ENCODE data around the gene UNC79. TPM values are rescaled to one million over a fixed set of nuclear protein-coding genes. Genes with fewer than 3 reads are reported as not detected.

Gene UNC79
- total and polyA plus RNA-seq, 3 experiments from 2014 or later = 0.07 TPM; not detected in 2

DNA sequence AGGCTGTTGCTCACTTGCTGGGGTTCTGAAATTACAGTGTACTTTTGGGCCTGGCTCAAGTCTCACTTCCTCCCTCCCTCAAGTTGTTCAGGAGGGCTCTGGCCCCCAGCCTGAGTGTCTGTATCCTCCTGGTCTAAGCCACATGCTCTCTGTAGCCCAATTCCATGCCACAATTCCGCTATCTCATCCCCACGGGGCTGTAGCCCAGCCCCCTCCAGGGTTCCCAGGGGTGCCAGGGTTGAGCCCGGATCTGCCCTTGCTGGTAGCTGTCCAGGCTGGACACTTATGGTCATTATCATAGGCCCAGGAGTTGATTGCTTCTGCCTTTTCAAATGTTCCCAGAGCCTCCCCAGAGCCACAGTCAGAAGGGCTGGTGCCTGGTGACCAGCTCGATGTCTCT lies 292.3 kb downstream of the UNC79 start:
- POLR2A ChIA-PET = no interaction called here
- Histone ChIP-seq H3K4me3 (ENCODE audit: low read length) (no peak overlapping the region), H3K4me1 (ENCODE audit: insufficient read depth, low read length) (no peaks in the 10 kb centered on the region), H3K27ac (ENCODE audit: low read depth, low read length) (no peak overlapping the region), H3K36me3 (ENCODE audit: insufficient read depth, low read length) (no peaks in the 10 kb centered on the region), H3K27me3 (ENCODE audit: insufficient read depth, low read length, poor library complexity, severe bottlenecking) (no peaks in the 10 kb centered on the region), H3K9me3 (ENCODE audit: low read length) (no peaks in the 10 kb centered on the region)
- Mint-ChIP-seq H3K27me3 (peaks cover 1 to 5% of the 10 kb centered on the region in 2 donors), H3K4me3 (no peak overlapping the region), H3K36me3 (peaks cover 0 to 2% (median 0%) of the 10 kb centered on the region in 3 donors), H3K9me3 (no peaks in the 10 kb centered on the region), H3K27ac (no peak overlapping the region), H3K4me1 (no peaks in the 10 kb centered on the region)
- no peak for DNase-seq
- CTCF ChIA-PET = no interaction called here

DNA sequence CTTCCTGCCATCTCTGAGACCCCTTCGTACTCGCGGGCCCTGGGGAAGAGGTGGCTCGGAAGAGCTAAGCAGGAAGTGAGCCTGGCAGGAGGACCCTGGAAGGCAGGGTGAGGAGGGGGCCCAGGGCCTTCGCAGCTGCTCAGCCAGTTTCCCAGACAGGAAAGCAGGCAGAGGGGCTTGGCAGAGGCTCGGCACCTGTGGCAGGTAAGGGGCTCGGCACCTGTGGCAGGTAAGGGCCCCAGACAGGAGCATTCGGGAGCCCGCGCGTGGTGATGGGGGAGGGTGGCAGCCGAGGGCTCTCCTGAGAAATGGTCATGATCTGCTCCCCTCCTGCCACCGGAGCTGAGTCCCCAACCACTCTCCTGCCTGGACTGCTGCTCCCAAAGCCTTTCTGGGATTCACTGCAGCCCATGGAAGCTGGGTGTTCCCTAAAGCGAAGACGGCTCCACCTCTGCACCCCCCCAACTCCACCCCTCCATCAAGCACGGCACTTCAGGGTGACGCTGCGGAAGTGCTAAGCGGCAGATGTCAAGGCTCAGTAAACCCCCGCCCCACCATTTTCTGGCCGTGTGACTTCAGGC lies 294.4 kb downstream of the UNC79 start:
- ChIA-PET CTCF (no interaction called here), POLR2A (no interaction called here)
- Histone ChIP-seq H3K27me3 (ENCODE audit: insufficient read depth, low read length, poor library complexity, severe bottlenecking) (no peaks in the 10 kb centered on the region), H3K4me1 (ENCODE audit: insufficient read depth, low read length) (no peaks in the 10 kb centered on the region), H3K36me3 (ENCODE audit: insufficient read depth, low read length) (no peaks in the 10 kb centered on the region), H3K4me3 (ENCODE audit: low read length) (no peak overlapping the region), H3K27ac (ENCODE audit: low read depth, low read length) (no peak overlapping the region), H3K9me3 (ENCODE audit: low read length) (no peaks in the 10 kb centered on the region)
- H3K36me3 Mint-ChIP-seq = peaks cover 0 to 2% (median 0%) of the 10 kb centered on the region in 3 donors
- no peak overlapping the region for H3K4me3 Mint-ChIP-seq
- no peaks in the 10 kb centered on the region for H3K9me3 Mint-ChIP-seq
- H3K4me1 Mint-ChIP-seq = no peaks in the 10 kb centered on the region
- no peak overlapping the region for H3K27ac Mint-ChIP-seq
- H3K27me3 Mint-ChIP-seq = peaks cover 1 to 3% of the 10 kb centered on the region in 2 donors
- DNase-seq = no peak

GRCh38 chr14:93725993-93726392 lies 295.3 kb downstream of the UNC79 start:
- CTCF ChIA-PET = no interaction called here
- no peak overlapping the region for H3K4me3 Mint-ChIP-seq
- H3K36me3 Mint-ChIP-seq = peaks cover 0 to 2% (median 0%) of the 10 kb centered on the region in 3 donors
- H3K27ac ChIP-seq (ENCODE audit: low read depth, low read length) = no peak overlapping the region
- H3K4me1 ChIP-seq (ENCODE audit: insufficient read depth, low read length) = no peaks in the 10 kb centered on the region
- peaks cover 1 to 3% of the 10 kb centered on the region in 2 donors for H3K27me3 Mint-ChIP-seq
- no peaks in the 10 kb centered on the region for H3K4me1 Mint-ChIP-seq
- no peaks in the 10 kb centered on the region for H3K36me3 ChIP-seq (ENCODE audit: insufficient read depth, low read length)
- POLR2A ChIA-PET = no interaction called here
- H3K27me3 ChIP-seq (ENCODE audit: insufficient read depth, low read length, poor library complexity, severe bottlenecking) = no peaks in the 10 kb centered on the region
- no peak for DNase-seq
- H3K9me3 Mint-ChIP-seq = no peaks in the 10 kb centered on the region
- H3K4me3 ChIP-seq (ENCODE audit: low read length) = no peak overlapping the region
- H3K27ac Mint-ChIP-seq = no peak overlapping the region
- H3K9me3 ChIP-seq (ENCODE audit: low read length) = no peaks in the 10 kb centered on the region

GRCh38 chr14:93727039-93727740 lies 296.5 kb downstream of the UNC79 start:
- no peaks in the 10 kb centered on the region for H3K4me1 ChIP-seq (ENCODE audit: insufficient read depth, low read length)
- H3K9me3 ChIP-seq (ENCODE audit: low read length) = no peaks in the 10 kb centered on the region
- no peaks in the 10 kb centered on the region for H3K9me3 Mint-ChIP-seq
- H3K4me1 Mint-ChIP-seq = no peaks in the 10 kb centered on the region
- H3K36me3 ChIP-seq (ENCODE audit: insufficient read depth, low read length) = no peaks in the 10 kb centered on the region
- CTCF ChIA-PET = no interaction called here
- no peak overlapping the region for H3K4me3 Mint-ChIP-seq
- POLR2A ChIA-PET = no interaction called here
- no peak overlapping the region for H3K27ac ChIP-seq (ENCODE audit: low read depth, low read length)
- no peak for DNase-seq
- no peak overlapping the region for H3K27ac Mint-ChIP-seq
- no peak overlapping the region for H3K4me3 ChIP-seq (ENCODE audit: low read length)
- H3K27me3 Mint-ChIP-seq = peaks cover 0 to 3% of the 10 kb centered on the region in 2 donors
- peaks cover 0 to 2% (median 0%) of the 10 kb centered on the region in 3 donors for H3K36me3 Mint-ChIP-seq
- H3K27me3 ChIP-seq (ENCODE audit: insufficient read depth, low read length, poor library complexity, severe bottlenecking) = no peaks in the 10 kb centered on the region

DNA sequence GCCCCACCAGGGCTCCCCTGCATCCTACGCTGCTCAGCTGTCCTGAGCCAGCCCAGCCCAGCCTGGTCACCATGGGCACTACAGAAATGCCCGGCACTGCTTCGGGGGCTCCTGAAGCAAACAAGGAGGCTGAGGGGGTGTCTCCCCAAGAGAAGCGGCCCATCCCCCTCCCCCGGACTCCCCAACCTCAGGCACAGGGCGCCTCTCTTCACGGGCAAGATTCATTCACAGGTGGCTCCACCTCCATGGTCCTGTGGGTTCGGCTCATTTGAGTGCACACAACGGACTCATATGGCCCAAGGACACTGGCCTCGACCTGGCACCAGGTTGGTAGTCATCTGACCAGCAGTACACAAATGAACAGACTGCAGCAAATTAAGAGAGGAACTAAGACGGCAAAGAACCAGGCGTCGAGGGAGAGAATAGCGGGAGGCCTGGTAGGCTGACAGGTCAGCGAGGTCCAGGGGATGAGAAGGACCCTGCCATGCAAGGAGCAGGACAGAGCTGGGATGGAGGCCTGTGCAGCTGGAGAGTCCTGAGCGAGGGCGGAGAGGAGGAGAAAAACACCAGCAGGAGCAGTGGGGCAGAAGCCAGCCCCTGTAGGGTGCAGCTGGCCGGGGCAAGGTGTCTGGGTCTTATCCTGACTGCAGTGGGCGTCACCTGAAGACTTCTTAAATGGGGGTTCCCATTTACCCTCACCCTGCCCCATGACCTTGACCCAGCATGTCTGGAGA lies 297.3 kb downstream of the UNC79 start:
- H3K4me1 ChIP-seq (ENCODE audit: insufficient read depth, low read length) = no peaks in the 10 kb centered on the region
- DNase-seq = no peak
- no peak overlapping the region for H3K4me3 ChIP-seq (ENCODE audit: low read length)
- H3K4me1 Mint-ChIP-seq = no peaks in the 10 kb centered on the region
- H3K27ac Mint-ChIP-seq = no peak overlapping the region
- POLR2A ChIA-PET = no interaction called here
- peaks cover 0 to 3% of the 10 kb centered on the region in 2 donors for H3K27me3 Mint-ChIP-seq
- H3K9me3 Mint-ChIP-seq = no peaks in the 10 kb centered on the region
- H3K36me3 Mint-ChIP-seq = no peaks in the 10 kb centered on the region
- no peaks in the 10 kb centered on the region for H3K36me3 ChIP-seq (ENCODE audit: insufficient read depth, low read length)
- H3K27me3 ChIP-seq (ENCODE audit: insufficient read depth, low read length, poor library complexity, severe bottlenecking) = no peaks in the 10 kb centered on the region
- no peak overlapping the region for H3K4me3 Mint-ChIP-seq
- no peak overlapping the region for H3K27ac ChIP-seq (ENCODE audit: low read depth, low read length)
- H3K9me3 ChIP-seq (ENCODE audit: low read length) = no peaks in the 10 kb centered on the region
- CTCF ChIA-PET = no interaction called here

DNA sequence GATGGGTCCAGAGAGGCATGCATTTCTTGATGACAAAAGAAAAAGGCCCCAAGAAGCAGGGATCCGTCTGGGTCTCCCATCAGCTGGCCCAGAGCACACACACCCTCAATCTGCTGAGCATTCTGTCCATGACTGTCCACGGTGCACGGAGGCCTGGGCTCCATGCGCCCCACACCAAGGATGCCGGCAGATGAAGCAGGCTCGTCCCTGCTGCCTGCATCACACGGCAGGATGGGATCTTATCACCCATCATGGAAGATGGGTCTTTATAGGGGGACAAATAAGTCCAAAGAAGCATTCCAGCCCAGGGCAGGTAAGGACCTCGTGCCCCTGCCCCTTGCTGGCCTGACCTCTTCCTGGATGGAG lies 297.9 kb downstream of the UNC79 start:
- Mint-ChIP-seq H3K36me3 (no peaks in the 10 kb centered on the region), H3K4me3 (no peak overlapping the region), H3K4me1 (no peaks in the 10 kb centered on the region), H3K27ac (no peak overlapping the region), H3K9me3 (no peaks in the 10 kb centered on the region), H3K27me3 (peaks cover 0 to 3% of the 10 kb centered on the region in 2 donors)
- Histone ChIP-seq H3K4me3 (ENCODE audit: low read length) (no peak overlapping the region), H3K4me1 (ENCODE audit: insufficient read depth, low read length) (no peaks in the 10 kb centered on the region), H3K27ac (ENCODE audit: low read depth, low read length) (no peak overlapping the region), H3K27me3 (ENCODE audit: insufficient read depth, low read length, poor library complexity, severe bottlenecking) (no peaks in the 10 kb centered on the region), H3K9me3 (ENCODE audit: low read length) (no peaks in the 10 kb centered on the region), H3K36me3 (ENCODE audit: insufficient read depth, low read length) (no peaks in the 10 kb centered on the region)
- ChIA-PET CTCF (no interaction called here), POLR2A (no interaction called here)
- no peak for DNase-seq

- no peaks in the 10 kb centered on the region for H3K36me3 ChIP-seq (ENCODE audit: insufficient read depth, low read length)
- H3K27ac ChIP-seq (ENCODE audit: low read depth, low read length) = no peak overlapping the region
- H3K9me3 ChIP-seq (ENCODE audit: low read length) = no peaks in the 10 kb centered on the region
- no peak overlapping the region for H3K4me3 ChIP-seq (ENCODE audit: low read length)
- peaks cover 2 to 3% of the 10 kb centered on the region in 2 donors for H3K27me3 Mint-ChIP-seq
- H3K27ac Mint-ChIP-seq = no peak overlapping the region
- DNase-seq = no peak
- no peak overlapping the region for H3K4me3 Mint-ChIP-seq
- no peaks in the 10 kb centered on the region for H3K4me1 ChIP-seq (ENCODE audit: insufficient read depth, low read length)
- H3K4me1 Mint-ChIP-seq = no peaks in the 10 kb centered on the region
- no peaks in the 10 kb centered on the region for H3K9me3 Mint-ChIP-seq
- H3K36me3 Mint-ChIP-seq = no peaks in the 10 kb centered on the region
- no peaks in the 10 kb centered on the region for H3K27me3 ChIP-seq (ENCODE audit: insufficient read depth, low read length, poor library complexity, severe bottlenecking)
- ChIA-PET POLR2A (no interaction called here), CTCF (no interaction called here)
Measured at GRCh38 chr14:93729993-93730392, 299.3 kb downstream of the UNC79 start.

- no peak for DNase-seq
- Histone ChIP-seq H3K4me1 (ENCODE audit: insufficient read depth, low read length) (no peaks in the 10 kb centered on the region), H3K27ac (ENCODE audit: low read depth, low read length) (no peak overlapping the region), H3K4me3 (ENCODE audit: low read length) (no peak overlapping the region), H3K9me3 (ENCODE audit: low read length) (no peaks in the 10 kb centered on the region), H3K36me3 (ENCODE audit: insufficient read depth, low read length) (no peaks in the 10 kb centered on the region), H3K27me3 (ENCODE audit: insufficient read depth, low read length, poor library complexity, severe bottlenecking) (no peaks in the 10 kb centered on the region)
- Mint-ChIP-seq H3K36me3 (no peaks in the 10 kb centered on the region), H3K4me3 (no peak overlapping the region), H3K9me3 (no peaks in the 10 kb centered on the region), H3K4me1 (no peaks in the 10 kb centered on the region), H3K27me3 (peaks cover 2 to 5% of the 10 kb centered on the region in 2 donors), H3K27ac (no peak overlapping the region)
- CTCF ChIA-PET = no interaction called here
- POLR2A ChIA-PET = no interaction called here
Measured at GRCh38 chr14:93731753-93732152, 301.0 kb downstream of the UNC79 start.

All from CD8-positive, alpha-beta memory T cell (primary cell).